Measurements from ENCODE around the gene HJV. TPM values are rescaled to one million over a fixed set of nuclear protein-coding genes. Genes with fewer than 3 reads are reported as not detected.

HJV gene, protein sequence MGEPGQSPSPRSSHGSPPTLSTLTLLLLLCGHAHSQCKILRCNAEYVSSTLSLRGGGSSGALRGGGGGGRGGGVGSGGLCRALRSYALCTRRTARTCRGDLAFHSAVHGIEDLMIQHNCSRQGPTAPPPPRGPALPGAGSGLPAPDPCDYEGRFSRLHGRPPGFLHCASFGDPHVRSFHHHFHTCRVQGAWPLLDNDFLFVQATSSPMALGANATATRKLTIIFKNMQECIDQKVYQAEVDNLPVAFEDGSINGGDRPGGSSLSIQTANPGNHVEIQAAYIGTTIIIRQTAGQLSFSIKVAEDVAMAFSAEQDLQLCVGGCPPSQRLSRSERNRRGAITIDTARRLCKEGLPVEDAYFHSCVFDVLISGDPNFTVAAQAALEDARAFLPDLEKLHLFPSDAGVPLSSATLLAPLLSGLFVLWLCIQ
- total RNA-seq: 0.17 TPM in 1 of 2 replicates, not detected in the other

DNA sequence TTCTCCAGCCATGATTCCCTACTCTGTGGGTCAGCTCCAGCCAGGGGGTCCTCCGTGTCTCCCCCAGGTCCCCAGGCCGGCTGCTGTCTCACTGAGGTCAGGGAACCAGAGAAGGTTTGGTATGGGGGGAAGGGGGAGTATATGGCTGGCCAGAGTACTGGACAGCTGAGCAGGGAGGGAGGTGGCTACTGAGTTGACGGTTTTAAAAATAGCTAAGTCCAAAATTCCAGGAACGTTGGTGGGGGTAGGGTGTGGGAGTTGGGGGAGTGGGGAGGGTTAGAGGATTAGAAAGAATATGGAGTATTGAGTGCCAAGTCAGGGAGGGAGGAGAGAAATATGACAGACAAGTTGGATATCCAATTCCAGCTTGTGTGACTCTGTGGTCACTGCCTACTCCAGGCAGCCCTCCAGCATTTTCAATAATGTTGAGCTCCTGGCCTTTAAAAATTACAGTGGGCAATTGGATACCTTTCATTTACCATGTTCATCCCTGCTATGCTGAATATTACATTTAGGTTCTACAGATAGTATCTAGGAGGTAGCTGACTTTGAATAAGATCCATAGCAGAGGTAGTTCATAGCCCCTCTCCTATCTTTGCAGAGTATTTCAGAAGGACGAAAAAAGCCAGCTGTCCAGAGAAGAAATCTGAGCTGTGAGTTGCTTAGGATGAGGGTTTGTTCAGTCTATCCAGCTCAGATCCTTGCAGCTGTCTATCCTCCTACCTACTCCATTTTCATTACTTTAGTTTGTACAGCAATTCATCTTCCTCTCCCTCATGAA is at the start of gene HJV:
TSS of gene HJV (minus strand) at position 114 of the 781 bp plus-strand sequence. CDS start 1,504 bp downstream, outside the sequence.

DNA sequence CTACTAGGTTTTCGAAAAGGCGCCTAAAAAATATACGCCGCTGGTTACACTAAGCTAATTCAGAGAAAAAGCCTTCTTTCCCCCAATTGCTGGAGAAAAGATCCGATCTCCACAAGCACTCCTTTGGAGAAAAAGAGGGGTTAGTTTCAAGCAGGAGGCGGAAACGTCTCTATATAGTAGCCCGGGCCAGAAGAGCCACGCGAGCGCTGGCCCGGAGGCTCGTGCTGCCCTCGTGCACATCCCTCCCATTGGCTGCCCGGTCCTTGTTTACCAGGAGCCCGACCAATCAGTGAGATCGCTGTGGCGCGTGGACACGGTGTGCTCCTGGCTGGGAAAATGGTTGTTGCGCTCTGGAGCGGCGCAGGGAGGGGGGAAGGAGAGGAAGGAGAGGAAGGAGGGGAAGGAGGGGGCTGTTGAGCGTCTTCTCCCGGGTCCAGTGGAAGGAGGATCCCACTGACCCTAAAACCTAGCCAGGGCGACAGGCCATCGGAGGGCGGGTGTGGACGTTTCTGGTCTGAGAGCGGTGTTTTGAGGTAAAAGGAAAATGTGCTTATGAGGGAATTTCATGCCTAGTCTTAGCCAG is 25.0 kb downstream of the HJV start, which contains the start of gene TXNIP:
TSS of gene TXNIP (minus strand) at position 147 of the 583 bp plus-strand sequence. CDS start 313 bp downstream, outside the sequence.

Other genes starting within 250 kb of the HJV start
- 6.3 and 8.3 TPM in 2 replicates for gene RNF115, start 197.6 kb downstream of the HJV start, total RNA-seq
- 27.4 and 30.6 TPM in 2 replicates for gene POLR3C, start 197.5 kb downstream of the HJV start, total RNA-seq
- gene NUDT17, start 176.1 kb downstream of the HJV start, total RNA-seq: 0.12 and 1.3 TPM in 2 replicates
- gene PIAS3, start 162.7 kb downstream of the HJV start, total RNA-seq: 23.6 and 30.9 TPM in 2 replicates
- 0.47 and 4.1 TPM in 2 replicates for gene ANKRD35, start 135.9 kb downstream of the HJV start, total RNA-seq
- 6.8 and 15.2 TPM in 2 replicates for gene ITGA10, start 111.7 kb downstream of the HJV start, total RNA-seq
- 18.6 and 22.4 TPM in 2 replicates for gene PEX11B, start 103.0 kb downstream of the HJV start, total RNA-seq
- gene RBM8A, start 94.3 kb downstream of the HJV start, total RNA-seq: 59.6 and 92.0 TPM in 2 replicates
- gene LIX1L, start 63.7 kb downstream of the HJV start, total RNA-seq: 35.9 and 37.1 TPM in 2 replicates
- 0.85 and 1.6 TPM in 2 replicates for gene ANKRD34A, start 57.2 kb downstream of the HJV start, total RNA-seq
- gene POLR3GL, start 57.0 kb downstream of the HJV start, total RNA-seq: 19.5 and 19.7 TPM in 2 replicates
- gene TXNIP, start 25.2 kb downstream of the HJV start, total RNA-seq: 303 and 594 TPM in 2 replicates
- 1.3 and 2.0 TPM in 2 replicates for gene NBPF10, start 123.1 kb upstream of the HJV start, total RNA-seq
- 41.5 and 42.0 TPM in 2 replicates for gene NOTCH2NLA, start 207.3 kb upstream of the HJV start, total RNA-seq

All from pericardium fibroblast (primary cell).